HG02763 (cell line): ENCODE data around the gene PRDM2.

Experiments used
- ATAC-seq: cut with Tn5 transposase; IDR thresholded peaks from one replicate; pipeline ENCODE4 v1.9.1; 2021; ENCODE audit warnings: mild to moderate bottlenecking, moderate library complexity; ENCODE audit not compliant: unreplicated experiment

Gene PRDM2

DNA sequence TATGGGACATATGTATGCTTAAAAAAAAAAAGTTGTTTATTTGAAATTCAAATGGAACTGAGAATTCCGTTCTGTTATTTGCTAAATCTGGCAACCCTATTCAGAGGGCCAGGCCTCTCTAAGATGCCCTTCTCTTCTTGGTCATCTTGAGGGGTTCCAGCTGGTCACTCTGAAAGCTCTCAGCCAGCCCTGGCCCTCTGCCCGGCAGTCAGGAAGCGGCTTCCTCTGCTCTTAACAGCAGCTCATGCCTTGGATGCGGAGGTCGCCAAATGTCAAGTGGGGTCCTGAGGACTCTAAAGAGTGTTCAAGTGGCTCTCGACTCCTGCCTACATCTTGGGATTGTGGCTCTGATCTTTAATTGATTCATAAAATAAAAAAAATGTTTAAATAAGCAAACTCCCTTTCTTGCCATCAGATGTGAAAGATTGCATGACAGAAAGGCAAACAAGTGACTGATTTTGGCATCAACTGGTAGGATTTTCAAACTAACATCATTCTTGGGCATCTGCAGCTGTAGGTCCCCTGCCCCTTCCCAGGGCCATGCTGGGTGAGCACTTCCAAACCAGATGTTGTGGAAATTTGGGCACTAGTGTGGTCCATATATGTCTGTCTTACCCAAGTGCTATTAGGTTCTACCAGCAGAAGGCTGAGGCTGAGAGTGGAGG is 130.8 kb downstream of the PRDM2 start:
- no peak for ATAC-seq

DNA sequence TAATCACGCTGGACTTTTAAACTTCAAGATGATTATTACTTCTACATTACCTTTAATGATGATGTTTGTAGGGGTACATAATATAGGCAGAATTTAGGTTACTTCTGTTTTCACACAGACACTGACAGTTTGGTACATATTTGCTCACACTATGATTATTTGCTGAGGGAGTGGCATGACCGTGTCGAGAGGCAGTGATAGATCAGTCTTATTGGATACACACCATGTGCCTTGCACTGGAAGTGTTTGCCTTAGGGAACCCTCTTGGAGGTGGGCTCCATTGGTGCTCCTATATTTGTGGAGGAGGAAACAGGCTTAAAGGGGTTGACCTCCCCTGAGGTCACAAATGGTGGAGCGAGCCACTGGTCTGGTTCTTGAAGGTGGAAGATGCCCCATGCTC is 132.1 kb downstream of the PRDM2 start:
- ATAC-seq: no peak

DNA sequence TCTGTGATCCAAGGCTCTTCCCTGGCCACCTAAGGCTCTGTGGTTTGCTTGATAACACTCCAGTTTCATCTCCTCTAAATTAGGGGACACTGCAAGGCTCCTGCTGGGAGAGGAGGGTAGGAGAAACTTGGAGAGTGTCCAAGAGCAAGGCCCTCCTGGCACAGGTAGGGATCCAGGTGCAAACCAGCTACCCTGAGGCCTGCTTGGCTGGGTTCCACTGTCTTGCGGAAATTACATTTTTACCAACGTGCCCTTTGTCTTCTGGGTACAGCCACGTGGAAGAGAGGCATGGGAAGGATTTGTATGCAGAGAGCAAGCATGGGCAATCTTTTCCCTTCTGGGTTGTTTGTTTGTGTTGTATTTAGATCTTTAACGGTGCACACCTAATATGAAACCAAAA is 132.5 kb downstream of the PRDM2 start:
- ATAC-seq: no peak

DNA sequence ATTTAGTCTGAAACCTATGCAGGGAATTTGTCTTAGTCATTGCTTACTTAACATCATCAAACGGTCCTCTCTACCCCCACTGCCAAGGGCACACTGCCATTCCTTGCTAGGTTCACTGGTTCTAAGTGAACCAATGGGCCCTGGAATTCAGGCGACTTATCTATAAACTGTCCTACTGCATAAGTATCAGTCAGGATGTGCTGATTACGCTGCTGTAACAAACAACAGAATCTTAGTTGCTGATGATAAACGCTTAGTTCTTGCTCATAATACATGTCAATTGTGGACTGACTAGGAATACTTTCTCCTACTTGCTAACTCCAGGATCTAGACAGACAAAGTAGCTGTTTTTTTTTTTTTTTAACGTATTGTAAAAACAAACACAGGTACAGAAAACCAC is 136.1 kb downstream of the PRDM2 start:
- no peak for ATAC-seq

DNA sequence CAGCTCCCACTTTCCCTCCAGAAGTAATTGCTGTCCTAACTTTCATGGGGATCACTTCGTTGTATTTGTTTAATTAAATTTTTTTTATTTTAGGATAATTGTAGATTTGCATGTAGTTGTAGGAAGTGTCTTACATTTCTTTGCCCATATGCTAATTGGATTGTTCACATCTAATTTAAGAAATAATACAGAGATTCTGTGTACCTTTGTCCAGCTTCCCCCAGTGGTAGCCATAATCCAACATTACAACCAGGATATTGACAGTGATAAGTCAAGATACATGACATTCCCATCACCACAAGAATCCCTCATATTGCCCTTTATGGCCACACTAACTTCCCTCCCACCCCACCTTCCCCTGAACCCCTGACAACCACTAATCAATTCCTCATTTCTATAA is 136.6 kb downstream of the PRDM2 start:
- ATAC-seq: no peak

DNA sequence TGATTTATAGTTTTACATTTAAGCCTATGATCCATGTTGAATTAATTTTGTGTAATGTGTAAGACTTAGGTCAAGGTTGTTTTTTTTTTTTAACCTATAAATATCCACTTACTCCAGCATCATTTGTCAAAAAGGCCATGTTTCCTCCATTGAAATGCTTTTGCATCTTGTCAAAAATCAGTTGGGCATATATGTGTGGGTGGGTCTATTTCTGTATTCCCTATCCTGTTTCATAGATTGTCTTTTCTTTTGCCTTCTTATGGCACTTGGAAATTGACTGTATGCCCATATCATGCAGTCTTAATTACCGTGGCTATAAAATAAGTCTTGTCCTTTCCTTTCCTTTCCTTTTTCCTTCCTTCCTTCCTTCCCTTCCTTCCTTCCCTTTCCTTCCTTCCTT is 138.2 kb downstream of the PRDM2 start:
- ATAC-seq: no peak

DNA sequence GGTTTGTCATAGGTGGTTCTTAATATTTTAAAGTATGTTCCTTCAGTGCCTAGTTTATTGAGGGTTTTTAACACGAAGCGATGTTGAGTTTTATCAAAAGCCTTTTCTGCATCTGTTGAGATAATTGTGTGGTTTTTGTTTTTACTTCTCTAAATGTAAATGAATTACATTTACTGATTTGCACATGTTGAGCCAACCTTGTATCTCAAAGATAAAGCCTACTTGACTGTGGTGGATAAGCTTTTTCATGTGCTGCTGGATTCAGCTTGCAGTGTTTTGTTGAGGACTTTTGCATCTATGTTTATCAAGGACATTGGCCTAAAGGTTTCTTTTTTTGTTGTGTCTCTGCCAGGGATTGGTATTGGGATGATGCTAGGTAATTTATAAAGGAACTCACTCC is 142.5 kb downstream of the PRDM2 start:
- ATAC-seq: no peak

DNA sequence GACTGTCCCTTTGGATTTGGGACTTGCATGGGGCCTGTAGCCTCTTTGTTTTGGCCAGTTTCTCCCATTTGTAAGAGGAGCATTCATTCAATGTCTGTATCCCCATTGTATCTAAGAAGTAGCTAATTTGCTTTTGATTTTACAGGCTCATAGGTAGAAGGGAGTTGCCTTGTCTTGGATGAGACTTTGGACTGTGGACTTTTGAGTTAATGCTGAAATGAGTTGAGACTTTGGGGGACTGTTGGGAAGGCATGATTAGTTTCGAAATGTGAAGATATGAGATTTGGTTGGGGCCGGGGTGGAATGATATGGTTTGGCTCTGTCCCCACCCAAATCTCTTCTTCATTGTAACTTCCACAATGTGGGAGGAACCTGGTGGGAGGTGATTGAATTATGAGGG is 151.7 kb downstream of the PRDM2 start:
- ATAC-seq: no peak

DNA sequence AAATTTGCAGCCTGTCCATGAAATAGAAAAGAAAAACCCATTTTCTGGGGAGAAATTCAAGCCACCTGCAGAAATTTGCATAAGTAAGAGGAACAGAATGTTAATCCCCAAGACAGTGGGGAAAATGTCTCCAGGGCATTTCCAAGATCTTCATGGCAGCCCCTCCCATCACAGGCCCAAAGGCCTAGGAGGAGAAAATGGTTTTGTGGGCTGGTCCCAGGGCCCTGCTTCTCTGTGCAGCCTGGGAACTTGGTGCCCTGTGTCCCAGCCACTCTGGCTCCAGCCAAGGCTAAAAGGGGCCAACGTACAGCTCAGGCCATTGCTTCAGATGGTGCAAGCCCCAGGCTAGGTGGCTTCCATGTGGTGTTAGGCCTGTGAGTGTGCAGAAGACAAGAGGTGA is 155.6 kb downstream of the PRDM2 start:
- no peak for ATAC-seq

DNA sequence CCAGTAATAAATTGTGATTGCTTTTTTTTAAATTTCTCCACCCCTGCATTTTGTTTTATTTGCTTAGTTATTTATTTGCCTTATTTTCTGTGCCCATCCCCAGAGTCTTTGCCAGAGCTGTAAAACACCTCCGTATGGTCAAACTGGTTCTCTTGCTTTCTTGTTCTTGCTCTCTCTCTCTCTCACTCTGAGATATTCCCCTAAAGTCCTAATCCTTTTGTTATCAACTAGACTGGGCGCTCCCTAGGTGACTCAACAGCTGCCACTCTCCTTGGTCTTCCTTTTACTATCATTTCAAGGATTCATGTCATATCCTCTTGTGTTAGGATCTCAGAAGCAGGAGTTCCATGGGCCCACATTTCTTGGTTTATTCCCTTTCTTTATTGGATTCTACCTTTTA is 160.0 kb downstream of the PRDM2 start:
- ATAC-seq: no peak

DNA sequence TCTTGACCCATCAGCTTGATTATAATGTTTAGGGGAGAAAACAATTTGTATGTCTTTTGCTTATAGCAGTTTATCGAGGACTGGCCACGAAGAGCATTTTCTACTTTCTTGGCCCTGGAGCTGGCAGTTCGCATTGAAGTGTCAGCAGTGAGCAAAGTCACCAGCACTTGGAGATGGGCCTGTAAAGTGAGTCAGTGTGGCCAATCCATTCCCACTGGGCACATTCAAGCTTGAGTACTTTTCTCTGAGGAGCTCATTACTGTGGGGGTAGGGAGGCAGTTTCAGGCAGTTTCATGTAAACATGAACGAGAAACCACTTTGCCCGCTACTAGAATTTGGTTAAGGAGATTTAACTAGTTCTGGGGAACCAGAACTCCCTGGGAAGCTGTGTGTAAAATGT is 164.8 kb downstream of the PRDM2 start:
- ATAC-seq: no peak

DNA sequence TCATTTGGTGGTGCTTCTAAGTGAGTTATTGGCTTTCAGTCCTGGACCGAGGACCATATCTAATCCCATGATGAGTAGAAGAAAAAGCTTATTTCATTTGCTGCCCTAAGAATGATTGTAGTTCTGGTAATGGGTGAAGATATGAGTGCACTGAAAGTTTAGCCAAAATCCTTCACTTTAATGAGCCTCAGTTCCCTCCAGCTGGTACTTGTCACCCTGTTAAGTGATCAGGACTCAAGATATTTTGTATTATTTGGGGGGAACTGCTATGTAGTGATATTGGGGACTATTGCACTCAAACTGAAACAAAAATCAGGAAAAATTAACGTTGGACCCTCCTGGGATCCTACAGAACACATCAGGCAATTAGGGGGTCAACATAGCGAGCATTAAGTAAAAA is 165.9 kb downstream of the PRDM2 start:
- no peak for ATAC-seq

DNA sequence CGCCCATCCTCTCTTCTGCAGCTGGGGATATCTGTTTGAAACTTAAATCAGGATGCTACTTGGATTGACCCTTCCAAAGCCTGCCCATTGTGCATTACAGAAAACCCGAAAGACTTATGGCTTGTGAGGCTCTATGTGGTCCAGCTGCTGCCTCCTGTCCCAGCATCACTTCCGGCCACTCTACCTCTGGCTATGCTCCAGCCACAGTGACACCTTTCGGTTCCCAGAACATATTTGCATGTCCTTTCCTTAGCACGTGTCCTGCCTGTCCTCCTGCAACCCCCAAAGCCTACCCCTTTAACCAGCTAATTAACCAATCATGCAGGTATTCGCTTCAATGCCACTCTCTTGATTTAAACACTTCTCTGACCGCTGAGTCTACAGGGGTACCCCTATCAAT is 167.6 kb downstream of the PRDM2 start:
- ATAC-seq: no peak

DNA sequence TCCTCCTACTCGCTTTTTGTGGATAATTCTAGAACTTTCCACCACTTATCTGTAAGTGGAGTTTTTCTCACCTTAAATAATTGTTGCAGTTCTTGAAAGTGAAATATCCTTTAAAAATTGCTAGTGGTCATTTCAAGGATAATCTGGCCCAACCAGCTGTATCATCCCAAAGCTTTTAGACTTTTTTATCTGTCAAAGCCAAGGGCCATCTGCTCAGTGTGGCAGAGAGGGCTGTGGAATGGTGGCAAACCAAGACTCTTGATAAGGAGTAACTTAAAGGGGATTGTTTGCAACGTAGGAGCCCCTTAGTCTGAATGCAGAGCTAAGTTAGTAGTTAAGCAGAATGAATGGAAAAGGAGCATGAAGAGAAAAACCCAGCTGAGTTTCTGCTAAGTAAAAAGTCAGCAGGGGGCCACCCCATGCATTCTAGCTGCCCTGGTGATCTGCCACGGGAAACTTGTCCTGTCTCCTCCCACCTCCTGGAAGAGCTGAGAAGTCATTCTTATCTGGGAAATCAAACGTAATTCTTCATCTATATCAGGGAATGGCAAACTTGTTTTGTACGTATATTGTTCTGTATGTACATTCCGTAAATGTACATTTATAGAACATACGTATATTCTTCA is 169.3 kb downstream of the PRDM2 start:
- ATAC-seq: no peak

DNA sequence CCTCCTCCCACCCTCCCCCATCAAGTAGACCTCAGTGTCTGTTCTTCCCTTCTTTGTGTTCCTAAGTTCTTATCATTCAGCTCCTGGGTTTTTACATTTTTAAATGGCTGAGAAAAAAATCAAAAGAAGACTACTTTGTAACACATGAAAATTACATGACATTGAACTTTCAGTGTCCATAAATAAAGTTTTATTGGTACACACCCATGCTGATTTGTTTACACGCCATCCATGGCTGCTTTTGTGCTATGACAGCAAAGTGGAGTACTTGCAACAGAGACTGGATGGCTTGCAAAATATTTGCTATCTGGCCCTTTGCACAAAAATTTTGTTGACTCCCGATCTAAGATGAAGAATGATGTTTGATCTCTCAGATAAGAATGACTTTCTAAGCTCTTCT is 171.4 kb downstream of the PRDM2 start:
- ATAC-seq: no peak

DNA sequence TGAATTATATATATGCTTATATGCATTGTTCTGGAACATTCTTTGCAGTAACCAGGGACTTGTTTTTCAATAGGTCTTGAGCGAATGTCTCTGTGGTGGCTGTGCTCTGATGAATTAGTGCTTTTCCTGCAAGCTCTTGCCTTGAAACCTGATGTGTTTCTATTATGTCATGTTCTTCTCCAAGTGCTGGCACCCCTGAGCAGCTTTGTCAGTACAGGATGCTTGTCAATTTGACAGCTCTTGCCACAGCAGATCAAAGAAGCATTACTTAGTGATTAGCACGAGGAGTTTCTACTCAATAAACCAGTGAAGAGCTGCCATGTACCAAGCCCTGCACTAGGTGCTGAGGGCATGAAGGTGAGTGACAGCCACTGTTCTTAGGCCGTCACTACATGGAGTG is 171.9 kb downstream of the PRDM2 start:
- ATAC-seq: no peak

DNA sequence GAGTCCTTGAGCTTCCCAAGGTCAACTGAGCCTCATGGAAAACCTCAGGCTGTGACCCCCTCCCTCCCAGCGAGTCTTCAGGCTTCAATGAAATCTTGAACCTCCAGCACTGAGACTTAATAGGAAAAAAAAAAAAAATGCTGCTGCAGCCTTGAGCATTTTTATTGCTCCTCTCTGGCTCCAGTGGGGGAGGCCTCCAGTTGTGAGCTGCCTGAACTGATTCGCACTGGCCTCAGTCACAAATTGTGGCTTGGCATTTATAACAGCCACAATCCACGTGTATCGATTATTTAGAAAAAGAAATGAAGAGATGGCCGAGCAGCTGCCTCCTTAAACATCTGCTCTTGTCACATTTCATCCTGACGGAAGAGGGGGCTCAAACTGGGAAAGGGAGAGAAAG is 173.0 kb downstream of the PRDM2 start:
- ATAC-seq: no peak
